HepG2 (cell line): ENCODE data around the gene ZDHHC18. TPM values are rescaled to one million over a fixed set of nuclear protein-coding genes. Genes with fewer than 3 reads are reported as not detected.

Experiments used
- ATAC-seq: fragments of 200-7000 bp; cut with Tn5 transposase; 3 replicates; pipeline ENCODE4 v1.9.1; 2020; ENCODE audit warnings: mild to moderate bottlenecking, moderate library complexity
- BruUV-seq: library from RNA; stranded (reverse); fragments of 400-500 nt; replicated peaks from 2 replicates; lab custom pipeline; 2021; lab: Mats Ljungman, UMichigan
- CTCF ChIA-PET: fragments of 300-600 bp; formaldehyde crosslinking; extraction: SDS; loops from one replicate; lab custom pipeline; 2021; ENCODE audit warnings: low total read pairs, inconsistent platforms, low intra/inter-chr PET ratio; lab: Yijun Ruan, JAX
- POLR2A ChIA-PET: fragments of 350-600 bp; sonication (Branson Sonifier 250); formaldehyde crosslinking; loops from one replicate; lab custom pipeline; 2020; ENCODE audit warnings: antibody characterized with exemption, inconsistent platforms; lab: Yijun Ruan, JAX
- DNase-seq: peaks from one replicate; pipeline ENCODE4 v3.0.0-alpha.2; 2015; ENCODE audit warnings: low spot score
- FAIRE-seq: peaks from 3 replicates; lab custom pipeline; 2011; peaks lifted over from hg19 to GRCh38; lab: Jason Lieb, UNC
- H2AFZ ChIP-seq: one replicate; pipeline ENCODE4 v1.6.1; 2011; ENCODE audit warnings: low read length, inconsistent platforms
- H3K27ac ChIP-seq: fragments of 300-600 bp; 3 replicates; pipeline ENCODE4 v1.8.0; 2011; ENCODE audit warnings: mixed run types, mild to moderate bottlenecking, mixed read lengths, low read length, inconsistent platforms; ENCODE audit not compliant: insufficient read depth; ENCODE audit errors: extremely low read length
- H3K27me3 ChIP-seq, 2 experiments: fragments of 200-600 bp in 1 of 2; 2 replicates in 1 of 2; 3 replicates in 1 of 2; pipeline versions ENCODE4 v1.6.0 to v1.8.0; 2011; ENCODE audit warnings: low read length in 2 of 2, mild to moderate bottlenecking in 2 of 2, moderate library complexity in 2 of 2, inconsistent platforms in 1 of 2; ENCODE audit not compliant: insufficient read depth in 2 of 2, control insufficient read depth in 1 of 2
- H3K36me3 ChIP-seq, 2 experiments: fragments of 200-600 bp in 1 of 2; replicated peaks in 1 of 2; 2 replicates in 1 of 2; 3 replicates in 1 of 2; pipeline versions ENCODE4 v1.5.1 to v1.8.0; 2011; ENCODE audit warnings: low read length in 2 of 2, inconsistent platforms in 1 of 2; ENCODE audit not compliant: insufficient read depth in 2 of 2, control insufficient read depth in 1 of 2
- H3K4me1 ChIP-seq: 2 replicates; pipeline ENCODE4 v1.5.1; 2012; ENCODE audit warnings: low read length, inconsistent platforms; ENCODE audit not compliant: insufficient read depth
- H3K4me2 ChIP-seq: 2 replicates; pipeline ENCODE4 v1.6.0; 2011; ENCODE audit warnings: low read depth, low read length, inconsistent platforms
- H3K4me3 ChIP-seq, 3 experiments: fragments of 200-600 bp in 1 of 3; sonication (generic), shearing (Covaris generic) in 1 of 3; replicated peaks in 1 of 3; 2 replicates each; pipeline ENCODE4 v1.5.1; 2011 to 2016; ENCODE audit warnings: low read length in 3 of 3, inconsistent platforms in 2 of 3, low read depth in 2 of 3, mild to moderate bottlenecking in 2 of 3, control low read depth in 1 of 3, mixed read lengths in 1 of 3; ENCODE audit not compliant: insufficient read depth in 1 of 3
- H3K79me2 ChIP-seq: one replicate; pipeline ENCODE4 v1.6.1; 2011; ENCODE audit warnings: low read length, inconsistent platforms; ENCODE audit not compliant: insufficient read depth
- H3K9ac ChIP-seq: 2 replicates; pipeline ENCODE4 v1.6.0; 2011; ENCODE audit warnings: mild to moderate bottlenecking, low read depth, low read length, inconsistent platforms; ENCODE audit not compliant: insufficient read depth
- H3K9me3 ChIP-seq: 2 replicates; pipeline ENCODE4 v1.5.1; 2012; ENCODE audit warnings: mild to moderate bottlenecking, low read length
- H4K20me1 ChIP-seq: 2 replicates; pipeline ENCODE4 v1.6.0; 2011; ENCODE audit warnings: inconsistent platforms, mild to moderate bottlenecking, low read length, moderate library complexity; ENCODE audit not compliant: insufficient read depth
- AGO2 ChIP-seq: fragments of 200-400 bp; formaldehyde crosslinking; optimal IDR thresholded peaks from 2 replicates; pipeline ENCODE3; 2017; ENCODE audit warnings: mild to moderate bottlenecking, low read depth, low read length, moderate library complexity
- CBFB ChIP-seq: sonication (generic); formaldehyde crosslinking; IDR thresholded peaks from 2 replicates; pipeline ENCODE4 v1.4.0; 2020; ENCODE audit warnings: missing genetic modification reagents
- DNMT1 ChIP-seq: sonication (generic); formaldehyde crosslinking; IDR thresholded peaks from 2 replicates; pipeline ENCODE4 v1.5.1; 2020; ENCODE audit warnings: mild to moderate bottlenecking, missing genetic modification reagents
- GATA4 ChIP-seq: sonication (generic); IDR thresholded peaks from 2 replicates; pipeline ENCODE4 v1.6.1; 2016; ENCODE audit warnings: antibody characterized with exemption, low read depth, borderline replicate concordance
- MAFF ChIP-seq: IDR thresholded peaks from 2 replicates; pipeline ENCODE4 v1.6.1; 2011; ENCODE audit warnings: low read depth, low read length, improper control_type of control experiment
- NFKB2 ChIP-seq: sonication (generic); formaldehyde crosslinking; IDR thresholded peaks from 2 replicates; pipeline ENCODE4 v1.4.0; 2020; ENCODE audit warnings: missing genetic modification reagents, borderline replicate concordance
- NR2C2 ChIP-seq: sonication (generic); formaldehyde crosslinking; IDR thresholded peaks from 2 replicates; pipeline ENCODE4 v1.4.0; 2020; ENCODE audit warnings: missing genetic modification reagents, mild to moderate bottlenecking, moderate library complexity, borderline replicate concordance
- RARA ChIP-seq: IDR thresholded peaks from 2 replicates; pipeline ENCODE4 v1.6.1; 2016; ENCODE audit warnings: missing genetic modification reagents, missing compliant biosample characterization
- RBM22 ChIP-seq: fragments of 200-400 bp; formaldehyde crosslinking; optimal IDR thresholded peaks from 2 replicates; pipeline ENCODE3; 2017; ENCODE audit warnings: mild to moderate bottlenecking, low read length, moderate library complexity
- STAT6 ChIP-seq: sonication (generic); formaldehyde crosslinking; IDR thresholded peaks from 2 replicates; pipeline ENCODE4 v1.4.0; 2020; ENCODE audit warnings: missing genetic modification reagents, mild to moderate bottlenecking, borderline replicate concordance
- ZBTB38 ChIP-seq: sonication (generic); formaldehyde crosslinking; IDR thresholded peaks from 2 replicates; pipeline ENCODE4 v1.5.1; 2020; ENCODE audit warnings: mild to moderate bottlenecking, missing genetic modification reagents
- ZMAT3 ChIP-seq: sonication (generic); formaldehyde crosslinking; conservative IDR thresholded peaks from 2 replicates; pipeline ENCODE4 v1.7.0; 2021; ENCODE audit warnings: missing genetic modification reagents
- ZNF768 ChIP-seq: sonication (generic); formaldehyde crosslinking; IDR thresholded peaks from 2 replicates; pipeline ENCODE4 v1.4.0; 2020; ENCODE audit warnings: missing genetic modification reagents
- ZZZ3 ChIP-seq: sonication (generic); formaldehyde crosslinking; IDR thresholded peaks from 2 replicates; pipeline ENCODE4 v1.4.0; 2020; ENCODE audit warnings: missing genetic modification reagents, mild to moderate bottlenecking, borderline replicate concordance
- WGBS: methylation state at CpG from one replicate; pipeline ENCODE4 v1.1.6; 2017; ENCODE audit warnings: low lambda C conversion rate; 5-methylcytosine and 5-hydroxymethylcytosine counted together
- in situ Hi-C: cut with HindIII; loops from 2 replicates; pipeline ENCODE4 v1.10.0; 2017; ENCODE audit warnings: low pct_unique_long_range_greater_than_20kb; ENCODE audit not compliant: extremely low pct_ligation_motif_present
- intact Hi-C: fragments of 100-400 bp; cut with micrococcal nuclease; formaldehyde crosslinking; loops from one replicate; pipeline ENCODE4 v1.10.0; 2022; ENCODE audit not compliant: unreplicated experiment
- polyA plus RNA-seq, 8 experiments: library from polyadenylated mRNA; depleted of rRNA in 3 of 8; stranded (reverse) in 7 of 8; unstranded in 1 of 8; fragments of >200 nt; fragmentation: Illumina TruSeq in 4 of 8; extraction: Trizol in 4 of 8; gene quantifications; 2 replicates each; pipeline versions ENCODE4 v1.2.1 to v1.2.3, GENCODE V29; 2011 to 2016; ENCODE audit warnings: low read depth in 4 of 8, missing spikeins in 1 of 8, mixed read lengths in 1 of 8; ENCODE audit not compliant: insufficient read depth in 1 of 8
- total RNA-seq, 5 experiments: library from RNA; depleted of rRNA; stranded (reverse); fragments of >200 nt; fragmentation: Illumina TruSeq; extraction: Trizol; gene quantifications; 2 replicates each; pipeline ENCODE4 v1.2.3, GENCODE V29; 2016; ENCODE audit warnings: low read depth in 1 of 5
- TF ChIP-seq, protein P1 (sequence below): sonication (generic); formaldehyde crosslinking; IDR thresholded peaks from 2 replicates; pipeline ENCODE4 v1.8.1; 2023; ENCODE audit warnings: mild to moderate bottlenecking, missing genetic modification reagents

Gene ZDHHC18
- total and polyA plus RNA-seq, 2 of the 13 experiments (the other 11 are each of a cell fraction or from before 2014, with no cell fraction given), result 13.2 to 35.3 TPM

DNA sequence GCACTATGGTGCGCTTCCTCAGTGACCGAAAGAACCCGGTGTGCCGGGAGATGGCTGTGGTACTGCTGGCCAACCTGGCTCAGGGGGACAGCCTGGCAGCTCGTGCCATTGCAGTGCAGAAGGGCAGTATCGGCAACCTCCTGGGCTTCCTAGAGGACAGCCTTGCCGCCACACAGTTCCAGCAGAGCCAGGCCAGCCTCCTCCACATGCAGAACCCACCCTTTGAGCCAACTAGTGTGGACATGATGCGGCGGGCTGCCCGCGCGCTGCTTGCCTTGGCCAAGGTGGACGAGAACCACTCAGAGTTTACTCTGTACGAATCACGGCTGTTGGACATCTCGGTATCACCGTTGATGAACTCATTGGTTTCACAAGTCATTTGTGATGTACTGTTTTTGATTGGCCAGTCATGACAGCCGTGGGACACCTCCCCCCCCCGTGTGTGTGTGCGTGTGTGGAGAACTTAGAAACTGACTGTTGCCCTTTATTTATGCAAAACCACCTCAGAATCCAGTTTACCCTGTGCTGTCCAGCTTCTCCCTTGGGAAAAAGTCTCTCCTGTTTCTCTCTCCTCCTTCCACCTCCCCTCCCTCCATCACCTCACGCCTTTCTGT is 46.0 kb upstream of the ZDHHC18 start:
- in situ Hi-C loops, result no loop called here
- no TSS peak for BruUV-seq
- Histone ChIP-seq H3K4me1 (peaks cover 41% of the 10 kb centered on the region), H3K9me3 (no peaks in the 10 kb centered on the region), H3K79me2 (peaks cover 4% of the 10 kb centered on the region), H3K27ac (no peak overlapping the region), H3K4me3 (no peak overlapping the region), H3K27me3 (no peaks in the 10 kb centered on the region), H3K4me2 (no peak overlapping the region), H3K36me3 (peaks cover 21 to 51% of the 10 kb centered on the region in 2 experiments), H4K20me1 (no peaks in the 10 kb centered on the region), H3K9ac (no peak overlapping the region), H2AFZ (no peak overlapping the region)
- CTCF ChIA-PET, result no interaction called here
- POLR2A ChIA-PET, result no interaction called here
- FAIRE-seq, result no peak
- ATAC-seq, result no peak
- intact Hi-C loops, result no loop called here
- DNase-seq, result no peak
- TF ChIP-seq RBM22 (peak; percentile 39), AGO2 (peak; percentile 50), ZBTB38 (CRISPR knock-in tag) (0 out of 2 replicates have a peak, but pooled peaks have one; percentile 34), ZNF768 (CRISPR knock-in tag) (0 out of 2 replicates have a peak, but pooled peaks have one; percentile 14), NFKB2 (CRISPR knock-in tag) (no peak)
- over 99% methylated on average over 9 of the region's 21 CpGs for WGBS

GRCh38 chr1:26781206-26781825 is 45.2 kb upstream of the ZDHHC18 start:
- no peak overlapping the region for H2AFZ ChIP-seq
- intact Hi-C loops (no loop called here), in situ Hi-C loops (no loop called here)
- DNase-seq, result no peak
- ChIA-PET CTCF (no interaction called here), POLR2A (no interaction called here)
- BruUV-seq, result TSS peak; percentile 31
- H3K79me2 ChIP-seq, result peaks cover 4% of the 10 kb centered on the region
- peaks cover 19 to 42% of the 10 kb centered on the region in 2 experiments for H3K36me3 ChIP-seq
- no peak for ATAC-seq
- no peaks in the 10 kb centered on the region for H4K20me1 ChIP-seq
- no peaks in the 10 kb centered on the region for H3K27me3 ChIP-seq
- H3K9ac ChIP-seq, result no peak overlapping the region
- no peak overlapping the region for H3K27ac ChIP-seq
- WGBS, result 95% methylated on average over 11 of the region's 11 CpGs
- no peak overlapping the region for H3K4me3 ChIP-seq
- H3K4me1 ChIP-seq, result peaks cover 50% of the 10 kb centered on the region
- H3K4me2 ChIP-seq, result no peak overlapping the region
- no peaks in the 10 kb centered on the region for H3K9me3 ChIP-seq
- FAIRE-seq, result no peak
- TF ChIP-seq STAT6 (CRISPR knock-in tag), result no peak
- no peak for TF ChIP-seq ZZZ3 (CRISPR knock-in tag)
- no peak for TF ChIP-seq DNMT1 (CRISPR knock-in tag)
- TF ChIP-seq RARA, result no peak
- no peak for TF ChIP-seq CBFB
- no peak for TF ChIP-seq GATA4
- TF ChIP-seq NR2C2 (CRISPR knock-in tag), result no peak
- TF ChIP-seq, protein P1, sequence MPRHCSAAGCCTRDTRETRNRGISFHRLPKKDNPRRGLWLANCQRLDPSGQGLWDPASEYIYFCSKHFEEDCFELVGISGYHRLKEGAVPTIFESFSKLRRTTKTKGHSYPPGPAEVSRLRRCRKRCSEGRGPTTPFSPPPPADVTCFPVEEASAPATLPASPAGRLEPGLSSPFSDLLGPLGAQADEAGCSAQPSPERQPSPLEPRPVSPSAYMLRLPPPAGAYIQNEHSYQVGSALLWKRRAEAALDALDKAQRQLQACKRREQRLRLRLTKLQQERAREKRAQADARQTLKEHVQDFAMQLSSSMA (CRISPR knock-in tag), result no peak
- TF ChIP-seq ZMAT3 (CRISPR knock-in tag), result no peak
- TF ChIP-seq MAFF, result peak; percentile 73
